WERI-Rb-1 (cell line): ENCODE measurements around the gene CRHBP.
"Not testable (repeated sequence)": the region's sequence is repeated elsewhere in the genome, so short reads cannot be mapped to it uniquely, and the experiment has no call there.

Source experiments
- DNase-seq: peaks from one replicate; pipeline ENCODE4 v3.0.0-alpha.2; 2020
- H3K27ac ChIP-seq: fragments of 250-450 bp; sonication (Bioruptor Pico); 2 replicates; pipeline ENCODE4 v1.5.1; 2020; ENCODE audit warnings: mild to moderate bottlenecking, moderate library complexity
- H3K27me3 ChIP-seq: fragments of 250-450 bp; sonication (Bioruptor Pico); 2 replicates; pipeline ENCODE4 v1.5.1; 2021; ENCODE audit warnings: mild to moderate bottlenecking, low read depth, moderate library complexity; ENCODE audit not compliant: insufficient read depth, severe bottlenecking
- H3K36me3 ChIP-seq: fragments of 250-450 bp; sonication (Bioruptor Pico); 2 replicates; pipeline ENCODE4 v1.5.1; 2020; ENCODE audit warnings: mild to moderate bottlenecking, moderate library complexity
- H3K4me3 ChIP-seq: 2 replicates; pipeline ENCODE4 v1.5.1; 2011; ENCODE audit warnings: low read depth, mild to moderate bottlenecking, control low read depth, low read length
- H3K9me3 ChIP-seq: fragments of 250-450 bp; sonication (Bioruptor Pico); 2 replicates; pipeline ENCODE4 v1.5.1; 2021; ENCODE audit warnings: mild to moderate bottlenecking, moderate library complexity; ENCODE audit not compliant: severe bottlenecking
- TF ChIP-seq, protein P1 (sequence below): IDR thresholded peaks from 2 replicates; pipeline ENCODE4 v1.5.1; 2011; ENCODE audit warnings: low read depth, mild to moderate bottlenecking, control low read depth, inconsistent platforms, low read length

Gene CRHBP

DNA sequence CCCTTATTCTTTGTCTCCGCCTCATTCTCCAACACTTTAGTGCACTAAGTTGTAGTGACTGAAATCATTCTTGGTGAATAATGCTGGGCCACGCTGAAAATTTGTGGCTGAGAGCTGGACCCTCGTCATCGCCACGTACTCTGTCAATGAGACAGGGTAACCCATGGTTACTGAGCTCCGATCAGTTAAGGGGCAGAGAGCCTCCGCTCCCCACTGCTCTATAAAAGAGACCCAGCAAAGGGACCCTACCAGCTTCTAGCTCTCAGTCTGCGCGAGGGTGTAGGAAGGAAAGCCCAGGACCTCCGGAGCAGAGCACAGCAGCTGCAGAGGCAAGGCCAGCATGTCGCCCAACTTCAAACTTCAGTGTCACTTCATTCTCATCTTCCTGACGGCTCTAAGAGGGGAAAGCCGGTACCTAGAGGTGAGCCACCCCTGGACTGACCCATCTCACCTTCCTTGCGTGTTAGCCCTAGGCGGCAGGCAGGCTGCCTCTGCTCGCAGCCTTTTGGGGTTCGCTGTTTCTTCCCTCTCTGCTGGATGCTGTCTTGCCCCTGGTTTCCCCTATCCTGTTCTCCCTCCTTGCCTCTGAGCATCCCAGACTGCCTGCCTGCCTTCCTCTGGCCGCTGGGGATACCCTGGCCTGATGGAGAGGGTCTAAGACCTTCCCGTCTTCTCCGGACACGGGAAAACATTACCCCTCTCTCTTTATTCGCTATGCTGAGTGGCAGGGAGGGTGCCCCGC is at the start of gene CRHBP:
TSS of gene CRHBP (plus strand) at position 251 of the 742 bp plus-strand sequence. CDS start at position 341, 90 bp downstream.
- Histone ChIP-seq H3K27ac (no peak within 1 kb of the TSS), H3K27me3 (peaks cover 41% of the 10 kb centered on the region), H3K9me3 (no peaks in the 10 kb centered on the region), H3K36me3 (no peaks in the 10 kb centered on the region), H3K4me3 (peak within 1 kb of the TSS; percentile 31)
- TF ChIP-seq, protein P1, sequence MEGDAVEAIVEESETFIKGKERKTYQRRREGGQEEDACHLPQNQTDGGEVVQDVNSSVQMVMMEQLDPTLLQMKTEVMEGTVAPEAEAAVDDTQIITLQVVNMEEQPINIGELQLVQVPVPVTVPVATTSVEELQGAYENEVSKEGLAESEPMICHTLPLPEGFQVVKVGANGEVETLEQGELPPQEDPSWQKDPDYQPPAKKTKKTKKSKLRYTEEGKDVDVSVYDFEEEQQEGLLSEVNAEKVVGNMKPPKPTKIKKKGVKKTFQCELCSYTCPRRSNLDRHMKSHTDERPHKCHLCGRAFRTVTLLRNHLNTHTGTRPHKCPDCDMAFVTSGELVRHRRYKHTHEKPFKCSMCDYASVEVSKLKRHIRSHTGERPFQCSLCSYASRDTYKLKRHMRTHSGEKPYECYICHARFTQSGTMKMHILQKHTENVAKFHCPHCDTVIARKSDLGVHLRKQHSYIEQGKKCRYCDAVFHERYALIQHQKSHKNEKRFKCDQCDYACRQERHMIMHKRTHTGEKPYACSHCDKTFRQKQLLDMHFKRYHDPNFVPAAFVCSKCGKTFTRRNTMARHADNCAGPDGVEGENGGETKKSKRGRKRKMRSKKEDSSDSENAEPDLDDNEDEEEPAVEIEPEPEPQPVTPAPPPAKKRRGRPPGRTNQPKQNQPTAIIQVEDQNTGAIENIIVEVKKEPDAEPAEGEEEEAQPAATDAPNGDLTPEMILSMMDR: no peak
- DNase-seq: no peak

GRCh38 chr5:76908166-76908565 is 44.7 kb upstream of the CRHBP start:
- no peak overlapping the region for H3K4me3 ChIP-seq
- TF ChIP-seq, protein P1: no peak
- H3K36me3 ChIP-seq: no peaks in the 10 kb centered on the region

GRCh38 chr5:76910344-76910933 is 42.4 kb upstream of the CRHBP start:
- H3K4me3 ChIP-seq, H3K9me3 ChIP-seq, H3K36me3 ChIP-seq, H3K27ac ChIP-seq, H3K27me3 ChIP-seq, DNase-seq: not testable (repeated sequence)

More at GRCh38 chr5:76908166-76908565, 44.7 kb upstream of the CRHBP start:
- H3K27me3 ChIP-seq: no peaks in the 10 kb centered on the region
- H3K9me3 ChIP-seq: no peaks in the 10 kb centered on the region
- no peak for DNase-seq
- H3K27ac ChIP-seq: no peak overlapping the region

- H3K27me3 ChIP-seq, H3K4me3 ChIP-seq, H3K36me3 ChIP-seq: not testable (repeated sequence)
Measured at GRCh38 chr5:76914671-76915070, 38.2 kb upstream of the CRHBP start.

DNA sequence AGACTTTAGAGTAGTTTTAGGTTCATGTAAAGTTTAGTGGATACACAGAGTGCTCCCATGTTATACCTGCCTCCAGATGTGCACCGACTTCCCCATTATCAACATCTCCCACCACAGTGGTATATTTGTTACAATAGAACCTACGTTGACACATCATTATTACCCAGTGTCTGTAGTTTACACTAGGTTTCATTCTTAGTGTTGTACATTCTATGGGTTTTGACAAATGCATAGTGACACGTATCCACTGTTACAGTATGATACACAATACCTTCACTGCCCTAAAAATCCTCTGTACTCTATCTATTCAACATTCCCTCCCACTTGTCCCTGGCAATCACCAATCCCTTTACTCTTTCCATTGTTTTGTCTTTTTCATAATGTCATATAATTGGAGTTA is 34.3 kb upstream of the CRHBP start:
- no peaks in the 10 kb centered on the region for H3K9me3 ChIP-seq
- H3K4me3 ChIP-seq: no peak overlapping the region
- no peaks in the 10 kb centered on the region for H3K27me3 ChIP-seq
- no peak overlapping the region for H3K27ac ChIP-seq
- DNase-seq: no peak
- TF ChIP-seq, protein P1: no peak
- no peaks in the 10 kb centered on the region for H3K36me3 ChIP-seq

More at GRCh38 chr5:76914671-76915070, 38.2 kb upstream of the CRHBP start:
- H3K27ac ChIP-seq, H3K9me3 ChIP-seq, DNase-seq: not testable (repeated sequence)

GRCh38 chr5:76920491-76920890 is 32.4 kb upstream of the CRHBP start:
- TF ChIP-seq, protein P1: no peak

More at GRCh38 chr5:76920491-76920890, 32.4 kb upstream of the CRHBP start:
- no peak for DNase-seq
- H3K9me3 ChIP-seq: no peaks in the 10 kb centered on the region
- no peak overlapping the region for H3K4me3 ChIP-seq
- H3K27me3 ChIP-seq: no peaks in the 10 kb centered on the region
- no peak overlapping the region for H3K27ac ChIP-seq
- no peaks in the 10 kb centered on the region for H3K36me3 ChIP-seq
